IPS-15b (cell line): ENCODE data around the gene UTS2B.

Source experiments
- H3K27me3 ChIP-seq: one replicate; pipeline ENCODE4 v1.6.1; 2013; ENCODE audit warnings: low read length; ENCODE audit not compliant: control insufficient read depth, insufficient read depth
- H3K36me3 ChIP-seq: one replicate; pipeline ENCODE4 v1.6.1; 2013; ENCODE audit warnings: low read length; ENCODE audit not compliant: control insufficient read depth, insufficient read depth
- H3K4me1 ChIP-seq: one replicate; pipeline ENCODE4 v1.6.1; 2013; ENCODE audit warnings: mild to moderate bottlenecking, low read length; ENCODE audit not compliant: control insufficient read depth, insufficient read depth
- H3K4me3 ChIP-seq: one replicate; pipeline ENCODE4 v1.5.1; 2013; ENCODE audit warnings: low read depth, low read length
- H3K9ac ChIP-seq: one replicate; pipeline ENCODE4 v1.6.1; 2013; ENCODE audit warnings: low read depth, mild to moderate bottlenecking, low read length
- H3K9me3 ChIP-seq: one replicate; pipeline ENCODE4 v1.6.1; 2013; ENCODE audit warnings: mild to moderate bottlenecking, low read length; ENCODE audit not compliant: control insufficient read depth, insufficient read depth

UTS2B gene

GRCh38 chr3:191334346-191334893 is 4.1 kb upstream of the UTS2B start:
- peaks cover 8% of the 10 kb centered on the region for H3K4me1 ChIP-seq
- H3K9ac ChIP-seq: no peak overlapping the region

GRCh38 chr3:191333298-191333880 is 3.1 kb upstream of the UTS2B start:
- Histone ChIP-seq H3K9me3 (no peaks in the 10 kb centered on the region), H3K9ac (no peak overlapping the region), H3K27me3 (peaks cover 16% of the 10 kb centered on the region), H3K4me1 (peaks cover 12% of the 10 kb centered on the region), H3K36me3 (no peaks in the 10 kb centered on the region), H3K4me3 (no peak overlapping the region)

More at GRCh38 chr3:191334346-191334893, 4.1 kb upstream of the UTS2B start:
- H3K4me3 ChIP-seq: no peak overlapping the region
- no peaks in the 10 kb centered on the region for H3K36me3 ChIP-seq
- H3K9me3 ChIP-seq: no peaks in the 10 kb centered on the region
- H3K27me3 ChIP-seq: peaks cover 10% of the 10 kb centered on the region

- Histone ChIP-seq H3K27me3 (peaks cover 33% of the 10 kb centered on the region), H3K4me1 (peaks cover 12% of the 10 kb centered on the region), H3K36me3 (no peaks in the 10 kb centered on the region), H3K9me3 (no peaks in the 10 kb centered on the region), H3K9ac (no peak overlapping the region), H3K4me3 (no peak overlapping the region)
Measured at GRCh38 chr3:191331388-191331787, 1.1 kb upstream of the UTS2B start.

- Histone ChIP-seq H3K9me3 (no peaks in the 10 kb centered on the region), H3K4me3 (peak overlapping the region; percentile 69), H3K36me3 (no peaks in the 10 kb centered on the region), H3K9ac (no peak overlapping the region), H3K4me1 (peaks cover 12% of the 10 kb centered on the region), H3K27me3 (peaks cover 34% of the 10 kb centered on the region)
Measured at GRCh38 chr3:191330530-191331048, 263 bp upstream of the UTS2B start.

GRCh38 chr3:191328962-191329653 is 1.2 kb downstream of the UTS2B start, which contains the start of gene CCDC50:
Gene CCDC50, plus strand, starts transcription at chr3:191329394. Its CDS starts 281 bp downstream, at chr3:191329675.
- H3K4me1 ChIP-seq: peaks cover 10% of the 10 kb centered on the region
- peaks cover 34% of the 10 kb centered on the region for H3K27me3 ChIP-seq
- peak within 1 kb of the TSS; percentile 69 for H3K4me3 ChIP-seq
- peak within 1 kb of the TSS; percentile 26 for H3K9ac ChIP-seq
- no peaks in the 10 kb centered on the region for H3K36me3 ChIP-seq
- no peaks in the 10 kb centered on the region for H3K9me3 ChIP-seq

GRCh38 chr3:191328383-191328961 is 1.9 kb downstream of the UTS2B start:
- H3K4me1 ChIP-seq: peaks cover 10% of the 10 kb centered on the region
- H3K9me3 ChIP-seq: no peaks in the 10 kb centered on the region
- peaks cover 34% of the 10 kb centered on the region for H3K27me3 ChIP-seq
- peak overlapping the region; percentile 8 for H3K9ac ChIP-seq
- H3K36me3 ChIP-seq: no peaks in the 10 kb centered on the region
- peak overlapping the region; percentile 69 for H3K4me3 ChIP-seq

GRCh38 chr3:191327526-191327925 is 2.8 kb downstream of the UTS2B start:
- Histone ChIP-seq H3K36me3 (no peaks in the 10 kb centered on the region), H3K9ac (no peak overlapping the region), H3K4me3 (no peak overlapping the region), H3K4me1 (peaks cover 10% of the 10 kb centered on the region), H3K27me3 (peaks cover 34% of the 10 kb centered on the region), H3K9me3 (no peaks in the 10 kb centered on the region)

GRCh38 chr3:191324936-191325335 is 5.4 kb downstream of the UTS2B start:
- H3K27me3 ChIP-seq: peaks cover 24% of the 10 kb centered on the region

GRCh38 chr3:191321019-191321767 is 9.1 kb downstream of the UTS2B start:
- H3K9ac ChIP-seq: no peak overlapping the region
- no peaks in the 10 kb centered on the region for H3K9me3 ChIP-seq
- H3K4me1 ChIP-seq: no peaks in the 10 kb centered on the region
- H3K27me3 ChIP-seq: no peaks in the 10 kb centered on the region
- no peaks in the 10 kb centered on the region for H3K36me3 ChIP-seq
- H3K4me3 ChIP-seq: no peak overlapping the region

More at GRCh38 chr3:191324936-191325335, 5.4 kb downstream of the UTS2B start:
- Histone ChIP-seq H3K4me3 (no peak overlapping the region), H3K9ac (no peak overlapping the region), H3K36me3 (no peaks in the 10 kb centered on the region), H3K4me1 (peaks cover 4% of the 10 kb centered on the region), H3K9me3 (no peaks in the 10 kb centered on the region)

GRCh38 chr3:191320316-191320715 is 10.0 kb downstream of the UTS2B start:
- Histone ChIP-seq H3K9me3 (no peaks in the 10 kb centered on the region), H3K36me3 (no peaks in the 10 kb centered on the region), H3K9ac (no peak overlapping the region), H3K4me3 (no peak overlapping the region), H3K27me3 (no peaks in the 10 kb centered on the region), H3K4me1 (no peaks in the 10 kb centered on the region)

- Histone ChIP-seq H3K9me3 (no peaks in the 10 kb centered on the region), H3K4me1 (no peaks in the 10 kb centered on the region), H3K9ac (no peak overlapping the region), H3K36me3 (no peaks in the 10 kb centered on the region), H3K27me3 (no peaks in the 10 kb centered on the region), H3K4me3 (no peak overlapping the region)
Measured at GRCh38 chr3:191316876-191317603, 13.3 kb downstream of the UTS2B start.
